OCI-LY3 (cell line): ENCODE data around the gene DCUN1D2.

Source experiments
- H2AFZ ChIP-seq: fragments of 200-600, 300-600 bp; shearing (Covaris generic); 2 replicates; pipeline ENCODE4 v1.6.0; 2014; ENCODE audit warnings: antibody characterized with exemption, low read depth, low read length
- H3K27ac ChIP-seq: fragments of 200-600, 300-600 bp; sonication (generic); 2 replicates; pipeline ENCODE4 v1.5.1; 2014; ENCODE audit warnings: mild to moderate bottlenecking, low read length, moderate library complexity, mixed read lengths
- H3K27me3 ChIP-seq: fragments of 200-600, 300-600 bp; sonication (generic); 2 replicates; pipeline ENCODE4 v1.6.1; 2014; ENCODE audit warnings: low read depth, low read length, mixed read lengths
- H3K36me3 ChIP-seq: fragments of 200-600, 300-600 bp; sonication (generic); replicated peaks from 2 replicates; pipeline ENCODE3; 2014; ENCODE audit warnings: low read depth, low read length, mixed read lengths
- H3K4me1 ChIP-seq: fragments of 300-600, 200-600 bp; sonication (generic); 2 replicates; pipeline ENCODE4 v1.6.1; 2014; ENCODE audit warnings: low read length, mixed read lengths
- H3K4me2 ChIP-seq: fragments of 200-600, 300-600 bp; sonication (generic); 2 replicates; pipeline ENCODE4 v1.6.1; 2014; ENCODE audit warnings: low read length, mixed read lengths
- H3K4me3 ChIP-seq: fragments of 300-600, 200-600 bp; sonication (generic); 2 replicates; pipeline ENCODE4 v1.5.1; 2014; ENCODE audit warnings: antibody characterized with exemption, mild to moderate bottlenecking, low read length, moderate library complexity
- H3K79me2 ChIP-seq: fragments of 300-600, 200-600 bp; shearing (Covaris generic); 2 replicates; pipeline ENCODE4 v1.6.1; 2014; ENCODE audit warnings: mild to moderate bottlenecking, low read length, mixed read lengths
- H3K9ac ChIP-seq: fragments of 300-600, 200-600 bp; shearing (Covaris generic); 2 replicates; pipeline ENCODE4 v1.6.0; 2014; ENCODE audit warnings: mild to moderate bottlenecking, low read length, moderate library complexity
- H3K9me3 ChIP-seq: fragments of 200-600, 300-600 bp; shearing (Covaris generic); 2 replicates; pipeline ENCODE4 v1.6.1; 2014; ENCODE audit warnings: low read length, mixed read lengths; ENCODE audit not compliant: insufficient read depth
- H4K20me1 ChIP-seq: fragments of 200-600, 300-600 bp; sonication (generic); 2 replicates; pipeline ENCODE4 v1.6.1; 2016; ENCODE audit warnings: low read length, mixed read lengths; ENCODE audit not compliant: insufficient read depth
- EZH2phosphoT487 ChIP-seq: fragments of 200-600 bp; shearing (Covaris generic); IDR thresholded peaks from 2 replicates; pipeline ENCODE4 v1.6.1; 2018; ENCODE audit warnings: antibody characterized with exemption, mixed run types, low read depth
- TF ChIP-seq, protein P1 (sequence below): fragments of 200-600, 300-600 bp; sonication (generic); IDR thresholded peaks from 2 replicates; pipeline ENCODE4 v1.5.1; 2014; ENCODE audit warnings: antibody characterized with exemption, low read length, low read depth

Gene DCUN1D2

GRCh38 chr13:113483504-113484293 lies 6.8 kb downstream of the DCUN1D2 start:
- Histone ChIP-seq H3K79me2 (peaks cover 72% of the 10 kb centered on the region), H3K4me1 (peaks cover 5% of the 10 kb centered on the region), H3K27ac (no peak overlapping the region), H3K9ac (no peak overlapping the region), H2AFZ (no peak overlapping the region), H3K27me3 (no peaks in the 10 kb centered on the region), H4K20me1 (peaks cover 48% of the 10 kb centered on the region), H3K4me3 (no peak overlapping the region), H3K36me3 (peaks cover 31% of the 10 kb centered on the region), H3K4me2 (no peak overlapping the region), H3K9me3 (no peaks in the 10 kb centered on the region)
- TF ChIP-seq EZH2phosphoT487, result no peak

GRCh38 chr13:113483081-113483480 lies 7.4 kb downstream of the DCUN1D2 start:
- Histone ChIP-seq H3K4me1 (no peaks in the 10 kb centered on the region), H3K27me3 (no peaks in the 10 kb centered on the region), H3K79me2 (peaks cover 66% of the 10 kb centered on the region), H3K9me3 (no peaks in the 10 kb centered on the region), H3K27ac (no peak overlapping the region), H3K4me2 (no peak overlapping the region), H2AFZ (no peak overlapping the region), H3K9ac (no peak overlapping the region), H3K36me3 (peaks cover 32% of the 10 kb centered on the region), H3K4me3 (no peak overlapping the region), H4K20me1 (peaks cover 42% of the 10 kb centered on the region)
- TF ChIP-seq, protein P1, sequence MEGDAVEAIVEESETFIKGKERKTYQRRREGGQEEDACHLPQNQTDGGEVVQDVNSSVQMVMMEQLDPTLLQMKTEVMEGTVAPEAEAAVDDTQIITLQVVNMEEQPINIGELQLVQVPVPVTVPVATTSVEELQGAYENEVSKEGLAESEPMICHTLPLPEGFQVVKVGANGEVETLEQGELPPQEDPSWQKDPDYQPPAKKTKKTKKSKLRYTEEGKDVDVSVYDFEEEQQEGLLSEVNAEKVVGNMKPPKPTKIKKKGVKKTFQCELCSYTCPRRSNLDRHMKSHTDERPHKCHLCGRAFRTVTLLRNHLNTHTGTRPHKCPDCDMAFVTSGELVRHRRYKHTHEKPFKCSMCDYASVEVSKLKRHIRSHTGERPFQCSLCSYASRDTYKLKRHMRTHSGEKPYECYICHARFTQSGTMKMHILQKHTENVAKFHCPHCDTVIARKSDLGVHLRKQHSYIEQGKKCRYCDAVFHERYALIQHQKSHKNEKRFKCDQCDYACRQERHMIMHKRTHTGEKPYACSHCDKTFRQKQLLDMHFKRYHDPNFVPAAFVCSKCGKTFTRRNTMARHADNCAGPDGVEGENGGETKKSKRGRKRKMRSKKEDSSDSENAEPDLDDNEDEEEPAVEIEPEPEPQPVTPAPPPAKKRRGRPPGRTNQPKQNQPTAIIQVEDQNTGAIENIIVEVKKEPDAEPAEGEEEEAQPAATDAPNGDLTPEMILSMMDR, result no peak
- no peak for TF ChIP-seq EZH2phosphoT487

GRCh38 chr13:113479179-113479578 lies 11.3 kb downstream of the DCUN1D2 start:
- Histone ChIP-seq H3K27me3 (no peaks in the 10 kb centered on the region), H3K79me2 (peaks cover 28% of the 10 kb centered on the region), H3K27ac (no peak overlapping the region), H3K4me2 (no peak overlapping the region), H3K4me3 (no peak overlapping the region), H4K20me1 (peaks cover 14% of the 10 kb centered on the region; the same call in 1 of the 2 replicates), H2AFZ (no peak overlapping the region), H3K9me3 (no peaks in the 10 kb centered on the region), H3K9ac (no peak overlapping the region), H3K4me1 (no peaks in the 10 kb centered on the region), H3K36me3 (peaks cover 63% of the 10 kb centered on the region)
- TF ChIP-seq, protein P1, result no peak
- no peak for TF ChIP-seq EZH2phosphoT487

- TF ChIP-seq, protein P1, result no peak
- no peak for TF ChIP-seq EZH2phosphoT487
- Histone ChIP-seq H3K4me3 (no peak overlapping the region), H3K27ac (no peak overlapping the region), H3K9me3 (no peaks in the 10 kb centered on the region), H3K79me2 (peaks cover 13% of the 10 kb centered on the region), H3K4me2 (no peak overlapping the region), H3K36me3 (peaks cover 60% of the 10 kb centered on the region), H3K27me3 (no peaks in the 10 kb centered on the region), H3K9ac (no peak overlapping the region), H2AFZ (no peak overlapping the region), H3K4me1 (no peaks in the 10 kb centered on the region), H4K20me1 (0 out of 2 replicates have a peak, but pooled peaks cover 3% of the 10 kb centered on the region)
These were observed 12.8 kb downstream of the DCUN1D2 start for GRCh38 chr13:113477724-113478123.
